ENCODE data around the gene NR6A1.
A peak's percentile ranks its signal among the peaks of the same experiment; 100 is the strongest.

Gene NR6A1

GRCh38 chr9:124555043-124555442, 216.1 kb downstream of the NR6A1 start:
- TF ChIP-seq ZFX (IDR thresholded peaks at IDR 0.05; ENCODE audit: borderline replicate concordance): no peak
- TF ChIP-seq CTCF (IDR thresholded peaks at IDR 0.05): no peak
- no peak overlapping the region for H3K27ac ChIP-seq

DNA sequence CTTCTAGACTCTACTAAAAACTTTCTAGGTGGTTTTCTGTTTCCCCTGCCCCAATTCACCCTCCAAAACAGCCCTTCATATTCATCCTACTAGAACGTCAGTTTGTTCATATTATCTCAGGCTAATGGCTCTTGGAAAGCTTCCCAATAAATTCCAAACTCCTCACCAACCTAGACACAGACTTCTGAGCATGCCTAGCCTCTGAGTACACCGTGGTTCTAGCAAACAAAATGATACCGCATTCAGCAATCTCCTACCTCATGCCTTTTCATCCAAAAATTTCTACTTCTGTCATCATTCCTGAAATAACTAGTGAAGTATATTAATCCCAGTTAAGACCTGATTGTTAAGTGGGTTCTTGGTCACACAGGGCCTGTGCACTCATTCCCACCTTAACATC, 217.4 kb downstream of the NR6A1 start:
- TF ChIP-seq CTCF (IDR thresholded peaks at IDR 0.05) (no peak), ZFX (IDR thresholded peaks at IDR 0.05; ENCODE audit: borderline replicate concordance) (no peak)
- H3K27ac ChIP-seq: no peak overlapping the region

DNA sequence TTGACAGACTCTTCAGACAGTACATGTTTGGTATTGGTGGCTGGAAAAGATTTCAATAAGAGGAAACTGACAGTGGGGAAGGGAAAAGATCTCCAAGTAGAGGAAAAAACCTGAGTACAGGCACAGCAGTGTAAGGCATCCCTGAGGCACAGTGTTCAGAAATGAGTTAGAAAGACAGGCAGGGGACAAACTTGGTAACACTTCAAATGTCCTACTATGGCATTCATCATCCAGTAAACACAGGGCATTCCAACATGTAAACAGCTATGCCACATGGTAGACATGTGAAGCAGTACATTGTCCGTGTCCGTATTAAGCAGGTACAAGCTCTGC, 218.9 kb downstream of the NR6A1 start:
- H3K27ac ChIP-seq: no peak overlapping the region

GRCh38 chr9:124551472-124552272, 219.4 kb downstream of the NR6A1 start:
- H3K27ac ChIP-seq: no peak overlapping the region
- TF ChIP-seq CTCF (IDR thresholded peaks at IDR 0.05): peak; percentile 87
- no peak for TF ChIP-seq ZFX (IDR thresholded peaks at IDR 0.05; ENCODE audit: borderline replicate concordance)

More for the DNA sequence above, 218.9 kb downstream of the NR6A1 start:
- TF ChIP-seq CTCF (IDR thresholded peaks at IDR 0.05): no peak
- TF ChIP-seq ZFX (IDR thresholded peaks at IDR 0.05; ENCODE audit: borderline replicate concordance): no peak

DNA sequence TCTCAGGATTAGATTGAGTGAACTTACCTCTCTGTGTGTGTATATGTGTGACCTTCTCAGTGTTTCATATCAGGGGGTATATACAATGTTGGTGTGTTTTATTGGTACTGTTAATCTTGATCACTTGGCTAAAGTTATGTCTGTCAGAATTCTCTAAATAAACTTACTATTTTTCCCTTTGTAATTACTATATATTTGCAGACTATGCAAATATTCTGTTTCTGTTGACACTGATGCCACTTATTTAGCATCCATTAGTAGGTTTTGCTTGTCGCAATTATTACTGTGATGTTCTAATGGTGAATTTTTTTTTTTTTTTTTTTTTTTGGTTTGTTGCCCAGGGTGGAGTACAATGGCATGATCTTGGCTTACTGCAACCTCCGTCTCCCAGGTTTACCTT, 221.0 kb downstream of the NR6A1 start:
- no peak overlapping the region for H3K27ac ChIP-seq
- TF ChIP-seq ZFX (IDR thresholded peaks at IDR 0.05; ENCODE audit: borderline replicate concordance) (no peak), CTCF (IDR thresholded peaks at IDR 0.05) (no peak)

DNA sequence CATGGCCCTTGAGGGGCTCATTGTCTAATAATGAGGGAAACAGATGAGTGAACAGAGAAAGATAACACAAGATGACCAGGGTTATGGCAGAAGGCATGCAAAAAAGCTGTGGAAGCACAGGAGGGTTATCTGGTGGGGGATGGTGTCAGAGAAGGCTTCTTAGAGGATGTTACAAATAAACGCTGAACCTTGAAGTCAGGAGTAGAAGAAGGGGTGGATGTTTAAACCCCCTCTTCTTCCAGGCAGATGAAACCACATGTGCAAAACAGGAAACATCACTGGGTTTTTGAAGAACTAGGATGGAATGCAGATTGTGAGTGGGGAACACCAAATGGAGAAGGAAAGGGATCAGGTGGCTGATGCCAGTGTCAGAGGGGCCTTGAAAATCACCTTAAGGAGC, 222.1 kb downstream of the NR6A1 start:
- TF ChIP-seq ZFX (IDR thresholded peaks at IDR 0.05; ENCODE audit: borderline replicate concordance) (no peak), CTCF (IDR thresholded peaks at IDR 0.05) (no peak)
- no peak overlapping the region for H3K27ac ChIP-seq

DNA sequence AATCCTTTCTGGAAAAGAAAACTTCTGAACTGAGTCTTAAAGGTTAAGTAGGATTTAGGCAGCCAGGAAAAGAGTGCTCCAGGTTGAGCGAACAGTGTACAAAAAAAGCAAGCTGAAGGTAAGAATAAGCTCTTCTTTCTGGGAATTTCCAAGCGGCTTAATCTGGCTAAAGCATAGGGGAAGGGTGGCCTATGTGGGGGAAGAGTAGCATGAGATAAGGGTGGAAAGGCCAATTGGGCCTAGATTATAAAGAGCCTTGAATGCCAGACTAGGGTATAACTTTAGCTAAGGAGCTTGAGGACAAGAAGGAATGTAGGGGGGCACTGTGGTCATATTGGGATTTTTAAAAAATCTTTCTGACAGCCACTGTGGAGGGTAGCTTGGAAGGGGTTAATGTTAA, 226.6 kb downstream of the NR6A1 start:
- TF ChIP-seq ZFX (IDR thresholded peaks at IDR 0.05; ENCODE audit: borderline replicate concordance) (no peak), CTCF (IDR thresholded peaks at IDR 0.05) (no peak)
- no peak overlapping the region for H3K27ac ChIP-seq

All from 22Rv1 (cell line).